Fibroblast of lung (primary cell): ENCODE measurements around the gene USO1.

Source experiments
- CTCF ChIP-seq, 2 donors: IDR thresholded peaks in 1 of 2; conservative IDR thresholded peaks in 1 of 2; 1 replicate in 1 of 2; 2 replicates in 1 of 2; pipeline ENCODE4 v1.5.1; 2011 to 2012; ENCODE audit warnings: low read length in 2 of 2, control low read depth in 1 of 2, inconsistent platforms in 1 of 2, low read depth in 1 of 2, mild to moderate bottlenecking in 1 of 2
- EZH2 ChIP-seq: IDR thresholded peaks from 2 replicates; pipeline ENCODE4 v1.5.1; 2012; ENCODE audit warnings: low read length, control low read depth, mild to moderate bottlenecking; ENCODE audit errors: missing control alignments

- no peak for TF ChIP-seq EZH2
- TF ChIP-seq CTCF (conservative IDR thresholded peaks at IDR 0.05 in 1 of 2, IDR thresholded peaks at IDR 0.05 in 1 of 2; ENCODE audit: low read depth in 1 of 2, low read length in 2 of 2): no peak
Measured at GRCh38 chr4:75678473-75678872, 45.9 kb upstream of the USO1 start.
